ENCODE measurements around the gene OR5H2. TPM values are rescaled to one million over a fixed set of nuclear protein-coding genes. Genes with fewer than 3 reads are reported as not detected.

The OR5H2 gene
- total RNA-seq, 1 experiment from 2014 or later = not detected

DNA sequence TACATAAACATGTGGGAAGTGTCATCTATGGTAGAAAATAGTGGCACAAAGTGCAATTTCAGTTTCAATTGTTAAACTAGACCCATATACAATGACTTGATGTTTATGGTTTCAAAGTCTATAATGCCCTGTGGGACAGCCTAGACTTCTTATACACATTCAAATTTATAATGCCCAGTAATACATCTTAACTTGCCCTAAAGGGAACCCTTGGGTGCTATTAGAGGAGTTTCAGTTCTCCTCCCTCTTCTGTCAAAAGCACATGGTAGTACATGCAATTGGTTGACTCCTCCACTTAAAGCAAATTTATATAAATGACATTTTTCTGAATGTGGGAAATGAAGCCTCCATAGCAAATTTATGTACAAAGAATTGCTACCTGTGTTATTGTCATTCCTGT, 41.1 kb downstream of the OR5H2 start:
- Histone ChIP-seq H3K4me2 (ENCODE audit: low read depth, low read length, poor library complexity, severe bottlenecking) (no peak overlapping the region), H3K9me2 (replicated peaks; ENCODE audit: insufficient read depth, low read length) (no peaks in the 10 kb centered on the region), H3K9me3 (ENCODE audit: low read length) (no peaks in the 10 kb centered on the region)

DNA sequence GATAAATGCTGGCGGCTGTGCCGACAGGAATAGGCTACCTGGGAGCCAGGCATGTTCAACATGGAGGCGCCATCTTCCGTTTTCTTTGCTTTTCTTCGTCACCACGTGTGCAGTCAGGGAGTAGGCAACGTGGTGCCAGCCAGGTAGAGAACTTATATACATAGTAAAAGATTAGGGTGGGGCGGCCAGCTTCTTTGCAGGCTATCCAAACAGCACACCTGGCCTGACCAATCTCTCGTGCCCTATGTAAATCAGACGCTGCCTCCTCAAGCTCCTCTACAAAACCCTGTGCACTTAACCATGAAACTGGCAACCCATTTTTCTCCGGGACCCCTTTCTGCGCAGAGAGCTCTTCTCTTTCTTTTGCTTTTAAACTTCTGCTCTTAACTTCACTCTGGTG, 42.8 kb downstream of the OR5H2 start:
- Histone ChIP-seq H2AFZ (ENCODE audit: low read length) (no peak overlapping the region), H4K20me1 (ENCODE audit: insufficient read depth, low read depth, low read length) (no peaks in the 10 kb centered on the region), H3K4me1 (ENCODE audit: low read length) (peaks cover 10% of the 10 kb centered on the region), H3K9ac (ENCODE audit: low read length) (no peak overlapping the region), H3K36me3 (ENCODE audit: insufficient read depth, low read length) (no peaks in the 10 kb centered on the region), H3K79me2 (ENCODE audit: low read length) (no peaks in the 10 kb centered on the region), H3K4me2 (ENCODE audit: low read depth, low read length, poor library complexity, severe bottlenecking) (no peak overlapping the region), H3K27ac (ENCODE audit: low read length) (no peak overlapping the region), H3K9me3 (ENCODE audit: low read length) (no peaks in the 10 kb centered on the region), H3K9me2 (replicated peaks; ENCODE audit: insufficient read depth, low read length) (no peaks in the 10 kb centered on the region), H3K27me3 (ENCODE audit: low read length) (no peaks in the 10 kb centered on the region), H3K4me3 (ENCODE audit: low read length) (no peak overlapping the region)
- DNase-seq = no peak

More for the DNA sequence above, 41.1 kb downstream of the OR5H2 start:
- H3K9ac ChIP-seq (ENCODE audit: low read length) = no peak overlapping the region
- no peaks in the 10 kb centered on the region for H3K36me3 ChIP-seq (ENCODE audit: insufficient read depth, low read length)
- H3K27ac ChIP-seq (ENCODE audit: low read length) = no peak overlapping the region
- H3K4me1 ChIP-seq (ENCODE audit: low read length) = peaks cover 10% of the 10 kb centered on the region
- H4K20me1 ChIP-seq (ENCODE audit: insufficient read depth, low read depth, low read length) = no peaks in the 10 kb centered on the region
- H3K79me2 ChIP-seq (ENCODE audit: low read length) = no peaks in the 10 kb centered on the region
- H2AFZ ChIP-seq (ENCODE audit: low read length) = no peak overlapping the region
- peak; percentile 72 for DNase-seq
- H3K4me3 ChIP-seq (ENCODE audit: low read length) = no peak overlapping the region
- no peaks in the 10 kb centered on the region for H3K27me3 ChIP-seq (ENCODE audit: low read length)

DNA sequence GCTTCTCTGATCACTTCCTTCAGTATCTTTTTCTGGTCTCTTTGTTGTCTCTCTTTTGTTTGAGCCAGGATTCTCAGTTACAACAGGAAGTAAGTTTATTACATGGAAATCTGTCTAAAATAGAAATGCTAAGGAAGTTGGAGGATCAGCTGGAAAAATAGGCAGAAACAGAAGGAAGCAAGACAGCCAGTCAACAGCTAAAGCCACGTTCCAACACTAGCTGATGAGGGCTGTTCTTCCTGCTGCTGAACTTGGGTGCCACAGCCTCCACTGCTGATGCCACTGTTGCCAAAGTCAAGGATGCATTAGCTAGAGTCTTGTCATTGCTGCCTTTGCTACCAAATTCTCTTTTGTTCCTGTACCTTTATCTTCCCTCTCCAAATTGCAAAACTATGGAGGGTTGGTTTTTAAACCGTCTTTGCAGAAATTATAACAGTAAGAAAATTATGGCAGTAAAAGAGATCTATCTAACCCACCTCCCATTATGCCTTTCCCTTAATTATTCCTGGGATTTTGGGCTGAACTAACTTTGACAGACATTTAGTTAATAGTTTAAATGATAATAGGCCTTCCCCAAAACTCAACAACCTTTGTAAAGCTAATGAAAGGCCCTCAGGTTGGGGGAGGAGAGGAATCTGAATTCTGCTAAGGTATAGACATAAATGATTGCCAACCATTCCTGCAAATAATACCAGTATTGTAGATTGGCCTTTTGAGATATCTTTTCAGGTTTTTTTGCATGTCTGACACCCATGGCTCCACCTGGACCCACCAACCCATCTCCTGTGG, 44.0 kb downstream of the OR5H2 start:
- peaks cover 10% of the 10 kb centered on the region for H3K4me1 ChIP-seq (ENCODE audit: low read length)
- no peaks in the 10 kb centered on the region for H3K9me2 ChIP-seq (replicated peaks; ENCODE audit: insufficient read depth, low read length)
- no peak overlapping the region for H3K9ac ChIP-seq (ENCODE audit: low read length)
- no peaks in the 10 kb centered on the region for H3K27me3 ChIP-seq (ENCODE audit: low read length)
- no peak overlapping the region for H3K27ac ChIP-seq (ENCODE audit: low read length)
- H4K20me1 ChIP-seq (ENCODE audit: insufficient read depth, low read depth, low read length) = no peaks in the 10 kb centered on the region
- H3K9me3 ChIP-seq (ENCODE audit: low read length) = no peaks in the 10 kb centered on the region
- no peaks in the 10 kb centered on the region for H3K36me3 ChIP-seq (ENCODE audit: insufficient read depth, low read length)
- H3K79me2 ChIP-seq (ENCODE audit: low read length) = no peaks in the 10 kb centered on the region
- H3K4me3 ChIP-seq (ENCODE audit: low read length) = no peak overlapping the region
- DNase-seq = no peak
- no peak overlapping the region for H3K4me2 ChIP-seq (ENCODE audit: low read depth, low read length, poor library complexity, severe bottlenecking)
- no peak overlapping the region for H2AFZ ChIP-seq (ENCODE audit: low read length)

DNA sequence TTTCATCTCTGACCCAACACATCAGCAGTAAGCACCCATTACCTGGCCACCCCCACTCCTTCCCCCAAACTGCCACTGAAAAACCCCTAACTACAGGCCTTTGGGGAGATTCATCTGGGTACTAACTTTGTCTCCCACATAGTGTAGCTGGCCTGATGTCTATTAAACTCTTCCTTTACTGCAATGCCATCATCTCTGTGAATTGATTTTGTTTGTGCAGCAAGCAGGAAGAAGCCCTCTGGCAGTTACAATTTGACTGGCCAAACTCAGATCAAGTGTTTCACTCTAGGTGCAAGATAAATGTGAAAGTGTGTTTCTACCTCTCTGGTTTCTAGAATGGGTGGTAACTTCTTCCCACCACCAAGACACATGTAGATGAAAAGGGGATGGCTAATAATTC, 44.6 kb downstream of the OR5H2 start:
- H3K4me1 ChIP-seq (ENCODE audit: low read length) = peaks cover 10% of the 10 kb centered on the region
- no peak overlapping the region for H3K4me2 ChIP-seq (ENCODE audit: low read depth, low read length, poor library complexity, severe bottlenecking)
- no peak overlapping the region for H3K4me3 ChIP-seq (ENCODE audit: low read length)
- H3K9ac ChIP-seq (ENCODE audit: low read length) = no peak overlapping the region
- no peaks in the 10 kb centered on the region for H3K36me3 ChIP-seq (ENCODE audit: insufficient read depth, low read length)
- H3K9me3 ChIP-seq (ENCODE audit: low read length) = no peaks in the 10 kb centered on the region
- no peaks in the 10 kb centered on the region for H3K27me3 ChIP-seq (ENCODE audit: low read length)
- no peaks in the 10 kb centered on the region for H3K79me2 ChIP-seq (ENCODE audit: low read length)
- no peaks in the 10 kb centered on the region for H4K20me1 ChIP-seq (ENCODE audit: insufficient read depth, low read depth, low read length)
- H2AFZ ChIP-seq (ENCODE audit: low read length) = no peak overlapping the region
- no peak overlapping the region for H3K27ac ChIP-seq (ENCODE audit: low read length)
- no peak for DNase-seq
- H3K9me2 ChIP-seq (replicated peaks; ENCODE audit: insufficient read depth, low read length) = no peaks in the 10 kb centered on the region

DNA sequence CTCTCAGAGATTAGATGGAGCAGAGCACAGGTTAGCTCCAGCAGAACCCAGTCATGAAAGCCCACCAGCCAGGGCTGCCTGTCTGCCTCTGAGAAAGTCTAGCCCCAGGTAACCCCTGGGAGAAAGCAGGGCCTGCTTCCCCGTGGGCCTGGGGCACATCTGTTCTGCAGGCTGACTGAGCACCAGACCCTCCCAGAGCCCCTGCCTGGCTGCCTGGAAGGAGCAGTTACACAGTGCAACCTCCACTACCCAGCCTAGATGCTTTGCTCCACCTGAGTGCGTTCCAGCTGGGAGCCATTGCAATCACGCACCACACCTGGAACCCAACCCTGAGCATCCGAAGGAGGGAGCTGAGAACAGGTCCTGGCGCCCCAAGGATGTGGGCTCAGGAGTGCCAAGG, 46.6 kb downstream of the OR5H2 start:
- Histone ChIP-seq H3K4me2 (ENCODE audit: low read depth, low read length, poor library complexity, severe bottlenecking) (no peak overlapping the region), H3K9me2 (replicated peaks; ENCODE audit: insufficient read depth, low read length) (no peaks in the 10 kb centered on the region), H4K20me1 (ENCODE audit: insufficient read depth, low read depth, low read length) (no peaks in the 10 kb centered on the region), H3K36me3 (ENCODE audit: insufficient read depth, low read length) (no peaks in the 10 kb centered on the region), H2AFZ (ENCODE audit: low read length) (no peak overlapping the region), H3K27ac (ENCODE audit: low read length) (no peak overlapping the region), H3K9ac (ENCODE audit: low read length) (no peak overlapping the region), H3K4me1 (ENCODE audit: low read length) (peaks cover 1% of the 10 kb centered on the region; the same call in 1 of the 2 replicates), H3K9me3 (ENCODE audit: low read length) (no peaks in the 10 kb centered on the region), H3K79me2 (ENCODE audit: low read length) (no peaks in the 10 kb centered on the region), H3K27me3 (ENCODE audit: low read length) (no peaks in the 10 kb centered on the region), H3K4me3 (ENCODE audit: low read length) (no peak overlapping the region)
- DNase-seq = no peak

DNA sequence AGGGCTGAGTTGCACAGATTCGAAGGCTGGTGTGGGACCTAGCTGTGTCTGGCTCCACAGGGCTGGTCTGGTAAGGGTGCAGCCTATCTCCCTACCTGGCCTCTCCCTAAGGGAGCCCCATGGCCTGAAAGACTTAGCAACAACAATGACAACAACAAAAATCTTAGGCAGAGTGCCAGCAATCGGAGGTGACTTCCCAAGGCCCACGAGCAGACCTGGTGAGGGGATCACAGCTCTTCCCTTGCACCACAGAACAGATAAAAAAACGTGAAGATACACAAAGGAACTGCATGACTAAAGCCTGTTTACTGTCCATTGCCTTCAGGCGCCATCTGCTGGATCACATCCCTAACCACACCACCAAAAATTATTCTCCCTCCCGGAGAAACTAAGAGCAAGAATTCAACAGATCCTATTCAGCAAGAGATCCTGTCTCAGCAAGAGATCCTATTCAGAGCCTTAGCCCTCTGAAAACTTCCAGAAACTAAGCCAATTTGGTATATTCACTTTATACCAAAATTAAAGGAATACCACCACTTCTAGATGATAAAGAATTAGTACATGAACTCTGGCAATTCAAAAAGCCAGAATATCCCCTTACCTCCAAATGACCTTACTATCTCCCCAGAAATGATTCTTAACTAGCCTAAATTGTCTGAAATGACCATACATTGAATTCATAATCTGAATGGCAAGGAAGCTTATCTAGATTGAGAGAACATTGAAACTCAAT, 47.3 kb downstream of the OR5H2 start:
- Histone ChIP-seq H3K9me2 (replicated peaks; ENCODE audit: insufficient read depth, low read length) (no peaks in the 10 kb centered on the region), H3K4me1 (ENCODE audit: low read length) (no peaks in the 10 kb centered on the region), H3K9me3 (ENCODE audit: low read length) (no peaks in the 10 kb centered on the region), H3K4me2 (ENCODE audit: low read depth, low read length, poor library complexity, severe bottlenecking) (no peak overlapping the region), H3K79me2 (ENCODE audit: low read length) (no peaks in the 10 kb centered on the region), H4K20me1 (ENCODE audit: insufficient read depth, low read depth, low read length) (no peaks in the 10 kb centered on the region), H2AFZ (ENCODE audit: low read length) (no peak overlapping the region), H3K27me3 (ENCODE audit: low read length) (no peaks in the 10 kb centered on the region), H3K4me3 (ENCODE audit: low read length) (no peak overlapping the region), H3K36me3 (ENCODE audit: insufficient read depth, low read length) (no peaks in the 10 kb centered on the region), H3K9ac (ENCODE audit: low read length) (no peak overlapping the region), H3K27ac (ENCODE audit: low read length) (no peak overlapping the region)
- peak; percentile 75 for DNase-seq

DNA sequence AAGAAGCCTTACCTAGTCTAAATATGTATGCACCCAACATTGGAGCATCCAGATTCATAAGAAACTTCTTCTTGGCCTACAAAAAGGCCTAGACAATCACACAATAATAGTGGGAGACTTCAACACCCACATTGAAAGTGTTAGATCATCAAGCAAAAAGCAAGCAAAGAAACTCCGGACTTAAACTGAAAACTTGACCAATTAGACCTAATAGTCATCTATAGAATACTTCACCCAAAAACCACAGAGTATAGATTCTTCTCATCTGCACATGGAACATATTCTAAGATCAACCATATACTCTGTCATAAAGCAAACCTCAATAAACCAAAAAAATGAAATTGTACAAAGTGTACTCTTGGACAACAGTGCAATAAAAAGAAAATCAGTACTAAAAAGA, 49.0 kb downstream of the OR5H2 start:
- H3K36me3 ChIP-seq (ENCODE audit: insufficient read depth, low read length) = no peaks in the 10 kb centered on the region
- H3K9me2 ChIP-seq (replicated peaks; ENCODE audit: insufficient read depth, low read length) = no peaks in the 10 kb centered on the region
- no peaks in the 10 kb centered on the region for H3K79me2 ChIP-seq (ENCODE audit: low read length)
- no peak overlapping the region for H2AFZ ChIP-seq (ENCODE audit: low read length)
- H3K4me2 ChIP-seq (ENCODE audit: low read depth, low read length, poor library complexity, severe bottlenecking) = no peak overlapping the region
- H3K9me3 ChIP-seq (ENCODE audit: low read length) = no peaks in the 10 kb centered on the region
- H3K4me1 ChIP-seq (ENCODE audit: low read length) = no peaks in the 10 kb centered on the region
- no peaks in the 10 kb centered on the region for H3K27me3 ChIP-seq (ENCODE audit: low read length)
- no peak overlapping the region for H3K27ac ChIP-seq (ENCODE audit: low read length)
- no peak overlapping the region for H3K4me3 ChIP-seq (ENCODE audit: low read length)
- DNase-seq = no peak
- no peak overlapping the region for H3K9ac ChIP-seq (ENCODE audit: low read length)
- no peaks in the 10 kb centered on the region for H4K20me1 ChIP-seq (ENCODE audit: insufficient read depth, low read depth, low read length)
